SU-DHL-6 (cell line): ENCODE data around the gene ELAVL1.

Experiments
- EZH2phosphoT487 ChIP-seq: fragments of 200-600 bp; sonication (generic), shearing (Covaris generic); conservative IDR thresholded peaks from 2 replicates; pipeline ENCODE4 v1.6.1; 2018; ENCODE audit warnings: mild to moderate bottlenecking, antibody characterized with exemption, low read length, moderate library complexity, mixed read lengths
- TF ChIP-seq, protein P1 (sequence below): fragments of 200-600 bp; sonication (generic); IDR thresholded peaks from one replicate; pipeline ENCODE4 v1.5.1; 2017; ENCODE audit warnings: antibody characterized with exemption, mild to moderate bottlenecking, low read length, moderate library complexity; ENCODE audit not compliant: insufficient read depth, poor library complexity, severe bottlenecking

DNA sequence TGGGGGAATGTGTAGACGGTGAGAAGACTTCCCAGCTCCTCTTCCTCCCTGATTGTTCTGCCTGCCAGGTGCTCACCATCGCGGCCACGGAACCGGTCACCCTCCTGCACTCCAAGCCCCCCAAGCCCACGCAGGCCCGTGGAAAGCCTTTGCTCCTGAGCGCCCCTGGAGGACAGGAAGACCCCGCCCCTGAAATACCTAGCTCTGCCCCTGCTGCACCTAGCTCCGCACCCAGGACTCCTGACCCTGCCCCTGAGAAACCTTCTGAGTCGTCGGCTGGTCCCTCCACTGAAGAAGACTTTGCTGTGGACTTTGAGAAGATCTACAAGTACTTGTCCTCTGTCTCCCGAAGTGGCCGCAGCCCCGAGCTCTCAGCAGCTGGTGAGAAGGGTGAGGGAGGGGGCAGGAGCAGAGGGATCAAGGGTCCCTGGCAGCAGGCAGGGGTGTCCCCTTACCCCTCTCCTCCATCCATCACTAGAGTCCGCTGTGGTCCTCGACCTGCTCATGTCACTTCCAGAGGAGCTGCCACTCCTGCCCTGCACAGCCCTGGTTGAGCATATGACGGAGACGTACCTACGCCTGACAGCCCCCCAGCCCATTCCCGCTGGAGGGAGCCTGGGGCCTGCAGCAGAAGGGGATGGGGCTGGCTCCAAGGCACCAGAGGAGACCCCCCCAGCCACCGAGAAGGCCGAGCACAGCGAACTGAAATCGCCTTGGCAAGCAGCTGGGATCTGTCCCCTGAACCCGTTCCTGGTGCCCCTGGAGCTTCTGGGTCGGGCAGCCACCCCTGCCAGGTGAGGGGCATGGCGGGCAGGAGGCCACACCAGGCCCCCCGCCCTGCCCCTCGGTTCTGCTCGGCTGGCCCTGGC is 83.2 kb downstream of the ELAVL1 start:
- TF ChIP-seq, protein P1, sequence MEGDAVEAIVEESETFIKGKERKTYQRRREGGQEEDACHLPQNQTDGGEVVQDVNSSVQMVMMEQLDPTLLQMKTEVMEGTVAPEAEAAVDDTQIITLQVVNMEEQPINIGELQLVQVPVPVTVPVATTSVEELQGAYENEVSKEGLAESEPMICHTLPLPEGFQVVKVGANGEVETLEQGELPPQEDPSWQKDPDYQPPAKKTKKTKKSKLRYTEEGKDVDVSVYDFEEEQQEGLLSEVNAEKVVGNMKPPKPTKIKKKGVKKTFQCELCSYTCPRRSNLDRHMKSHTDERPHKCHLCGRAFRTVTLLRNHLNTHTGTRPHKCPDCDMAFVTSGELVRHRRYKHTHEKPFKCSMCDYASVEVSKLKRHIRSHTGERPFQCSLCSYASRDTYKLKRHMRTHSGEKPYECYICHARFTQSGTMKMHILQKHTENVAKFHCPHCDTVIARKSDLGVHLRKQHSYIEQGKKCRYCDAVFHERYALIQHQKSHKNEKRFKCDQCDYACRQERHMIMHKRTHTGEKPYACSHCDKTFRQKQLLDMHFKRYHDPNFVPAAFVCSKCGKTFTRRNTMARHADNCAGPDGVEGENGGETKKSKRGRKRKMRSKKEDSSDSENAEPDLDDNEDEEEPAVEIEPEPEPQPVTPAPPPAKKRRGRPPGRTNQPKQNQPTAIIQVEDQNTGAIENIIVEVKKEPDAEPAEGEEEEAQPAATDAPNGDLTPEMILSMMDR: no peak
- TF ChIP-seq EZH2phosphoT487: no peak
